Lower leg skin (tissue), 4 donors: ENCODE results near the gene KLHL21. TPM values are rescaled to one million over a fixed set of nuclear protein-coding genes. Genes with fewer than 3 reads are reported as not detected.

Source experiments
- DNase-seq, 2 donors: peaks; one replicate each; pipeline ENCODE4 v3.0.0-alpha.2; 2019; ENCODE audit warnings: low spot score in 2 of 2
- H3K4me3 ChIP-seq: fragments of 200-600 bp; sonication (generic); 2 replicates; pipeline ENCODE4 v1.5.1; 2017; ENCODE audit warnings: mild to moderate bottlenecking, low read depth; ENCODE audit not compliant: poor library complexity, severe bottlenecking
- CTCF ChIP-seq, 3 donors: fragments of 450-650 bp; IDR thresholded peaks; one replicate each; pipeline ENCODE4 v1.5.1; 2016; ENCODE audit warnings: antibody characterized with exemption in 3 of 3, mild to moderate bottlenecking in 3 of 3, moderate library complexity in 2 of 3
- POLR2A ChIP-seq, 2 donors: fragments of 450-650 bp; IDR thresholded peaks; one replicate each; pipeline ENCODE4 v1.6.1; 2016 to 2017; ENCODE audit warnings: antibody characterized with exemption in 2 of 2, mild to moderate bottlenecking in 1 of 2, moderate library complexity in 1 of 2
- WGBS, 2 donors: methylation state at CpG; one replicate each; pipeline ENCODE4 v1.1.5; 2018; 5-methylcytosine and 5-hydroxymethylcytosine counted together
- intact Hi-C: fragments of 100-400 bp; cut with DNase I; formaldehyde crosslinking; loops from one replicate; pipeline ENCODE4 v1.15.0; 2023; ENCODE audit warnings: low total_unique reads
- total RNA-seq, 4 donors: library from RNA; depleted of rRNA; stranded (reverse); fragments of >200 nt; gene quantifications; one replicate each; pipeline ENCODE4 v1.1.0, GENCODE V29; 2016

The KLHL21 gene
- total RNA-seq, 4 donors from 2014 or later = 89.6 to 147 (median 130) TPM

DNA sequence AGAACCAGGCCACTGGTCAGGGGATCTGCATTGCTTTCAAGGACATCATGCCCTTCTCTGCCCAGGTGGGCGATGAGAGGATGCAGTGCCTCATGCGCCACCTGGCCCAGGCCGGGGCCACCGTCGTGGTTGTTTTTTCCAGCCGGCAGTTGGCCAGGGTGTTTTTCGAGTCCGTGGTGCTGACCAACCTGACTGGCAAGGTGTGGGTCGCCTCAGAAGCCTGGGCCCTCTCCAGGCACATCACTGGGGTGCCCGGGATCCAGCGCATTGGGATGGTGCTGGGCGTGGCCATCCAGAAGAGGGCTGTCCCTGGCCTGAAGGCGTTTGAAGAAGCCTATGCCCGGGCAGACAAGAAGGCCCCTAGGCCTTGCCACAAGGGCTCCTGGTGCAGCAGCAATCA, 27.9 kb downstream of the KLHL21 start:
- no peak for DNase-seq
- 83 to 89% methylated on average over 8 to 13 of the region's 14 CpGs for WGBS, 2 donors
- no peak for TF ChIP-seq POLR2A (IDR thresholded peaks at IDR 0.05)
- TF ChIP-seq CTCF (IDR thresholded peaks at IDR 0.05) = no peak
- intact Hi-C loops = loop anchor here (10.0 kb wide), 1 partner anchor 60 kb away; no protein-coding TSS in a partner anchor
- H3K4me3 ChIP-seq = no peak overlapping the region

GRCh38 chr1:6574025-6574620, 28.5 kb downstream of the KLHL21 start:
- intact Hi-C loops = loop anchor here (10.0 kb wide), 1 partner anchor 61 kb away; no protein-coding TSS in a partner anchor
- DNase-seq = no peak
- H3K4me3 ChIP-seq = no peak overlapping the region
- no peak for TF ChIP-seq CTCF (IDR thresholded peaks at IDR 0.05)
- no peak for TF ChIP-seq POLR2A (IDR thresholded peaks at IDR 0.05)
- 77 to 82% methylated on average over 8 of the region's 8 CpGs for WGBS, 2 donors

- DNase-seq = no peak
- no peak overlapping the region for H3K4me3 ChIP-seq
- 67 to 86% methylated on average over 12 of the region's 12 CpGs for WGBS, 2 donors
- intact Hi-C loops = loop anchor here (10.0 kb wide), 1 partner anchor 62 kb away; no protein-coding TSS in a partner anchor
- TF ChIP-seq CTCF (IDR thresholded peaks at IDR 0.05) (no peak), POLR2A (IDR thresholded peaks at IDR 0.05) (no peak)
These were observed 29.9 kb downstream of the KLHL21 start for GRCh38 chr1:6572653-6573383.

DNA sequence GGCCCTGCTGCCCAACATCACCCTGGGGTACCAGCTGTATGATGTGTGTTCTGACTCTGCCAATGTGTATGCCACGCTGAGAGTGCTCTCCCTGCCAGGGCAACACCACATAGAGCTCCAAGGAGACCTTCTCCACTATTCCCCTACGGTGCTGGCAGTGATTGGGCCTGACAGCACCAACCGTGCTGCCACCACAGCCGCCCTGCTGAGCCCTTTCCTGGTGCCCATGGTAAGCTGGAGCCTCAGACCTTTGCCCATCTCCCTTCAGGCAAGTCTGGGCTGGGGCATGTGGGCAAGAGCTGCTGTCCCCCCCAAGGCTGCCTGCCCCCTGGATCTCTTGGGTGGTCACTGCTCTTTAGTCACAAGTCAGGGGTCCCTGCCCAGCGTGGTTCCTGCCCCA, 31.7 kb downstream of the KLHL21 start:
- DNase-seq = no peak
- 60 to 78% methylated on average over 3 to 5 of the region's 5 CpGs for WGBS, 2 donors
- intact Hi-C loops = loop anchor here (10.0 kb wide), 1 partner anchor 64 kb away; no protein-coding TSS in a partner anchor
- no peak overlapping the region for H3K4me3 ChIP-seq
- TF ChIP-seq CTCF (IDR thresholded peaks at IDR 0.05) (no peak), POLR2A (IDR thresholded peaks at IDR 0.05) (no peak)

DNA sequence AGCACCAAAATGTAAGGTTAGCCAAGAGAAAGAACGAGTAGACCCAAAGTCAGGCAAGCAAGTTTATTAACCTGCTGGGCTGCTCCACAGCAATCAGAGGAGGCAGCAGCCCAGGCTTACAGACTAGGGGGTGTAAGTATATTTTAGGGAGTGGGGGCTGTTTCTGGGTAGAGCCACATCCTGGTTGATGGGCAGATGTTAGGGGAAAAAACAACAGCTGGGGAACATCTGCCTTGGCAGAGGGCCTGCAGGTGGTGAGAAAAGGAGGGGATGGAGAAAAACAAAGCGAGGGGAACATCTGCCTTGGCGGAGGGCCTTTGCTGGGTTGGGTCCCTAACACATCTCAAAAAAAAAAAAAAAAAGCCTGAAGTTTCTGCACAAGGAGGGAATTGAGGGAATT, 32.6 kb downstream of the KLHL21 start:
- H3K4me3 ChIP-seq = no peak overlapping the region
- no peak for DNase-seq
- intact Hi-C loops = loop anchor here (10.0 kb wide), 1 partner anchor 65 kb away; no protein-coding TSS in a partner anchor
- 58 to 61% methylated on average over 3 of the region's 3 CpGs for WGBS, 2 donors
- TF ChIP-seq POLR2A (IDR thresholded peaks at IDR 0.05) (no peak), CTCF (IDR thresholded peaks at IDR 0.05) (no peak)
